ENCODE measurements around the gene AUTS2. TPM values are rescaled to one million over a fixed set of nuclear protein-coding genes. Genes with fewer than 3 reads are reported as not detected.

AUTS2 gene
- polyA plus RNA-seq, 1 donor from 2014 or later: 8.9 TPM

DNA sequence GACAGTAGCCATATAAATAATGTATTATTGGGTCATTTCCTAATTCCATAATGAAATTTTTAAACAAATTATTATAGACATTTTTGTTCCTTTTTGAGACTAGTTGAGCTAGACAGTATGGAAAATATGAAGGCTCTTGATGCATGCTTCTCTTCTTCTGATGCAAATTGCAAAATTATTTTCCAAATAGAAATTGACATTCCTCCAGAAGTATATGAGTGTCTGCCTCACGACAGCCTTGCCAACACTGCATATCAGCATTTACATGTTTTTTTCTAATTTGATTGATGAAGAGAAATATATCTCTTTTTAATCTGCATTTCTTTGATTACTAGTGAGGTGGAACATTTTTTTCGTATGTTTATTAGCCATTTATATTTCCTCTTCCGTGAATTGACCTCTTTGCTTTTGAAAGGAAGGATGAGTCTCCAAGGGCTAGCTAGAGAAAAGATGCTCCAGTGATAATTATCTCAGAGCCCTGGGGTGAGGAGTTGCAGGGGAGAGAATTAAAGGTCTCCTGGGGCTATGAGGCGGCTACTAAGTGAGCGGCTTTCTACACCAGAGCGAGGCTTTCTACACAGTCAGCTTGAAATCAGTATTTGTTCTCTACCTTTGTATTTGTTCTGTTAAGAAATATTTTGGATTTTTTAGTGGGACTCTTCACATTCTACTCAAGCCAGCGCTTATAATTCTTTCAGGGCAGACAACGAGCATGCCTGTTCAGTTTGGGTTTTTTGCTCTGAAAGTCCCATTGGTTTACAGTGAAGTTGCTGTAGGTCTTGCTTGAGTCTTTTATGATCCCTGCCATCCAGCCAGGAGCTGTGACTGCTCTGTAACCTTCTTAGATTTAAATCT lies 821.5 kb downstream of the AUTS2 start:
- Mint-ChIP-seq H3K9me3 (no peaks in the 10 kb centered on the region), H3K36me3 (no peaks in the 10 kb centered on the region), H3K4me3 (no peak overlapping the region), H3K27me3 (peaks cover 5% of the 10 kb centered on the region), H3K4me1 (peaks cover 13 to 17% (median 17%) of the 10 kb centered on the region in 3 donors), H3K27ac (peak overlapping the region in 1 of 3 donors; percentile 25)

- Mint-ChIP-seq H3K4me1 (peaks cover 9 to 12% (median 12%) of the 10 kb centered on the region in 3 donors), H3K27me3 (peaks cover 5% of the 10 kb centered on the region), H3K9me3 (no peaks in the 10 kb centered on the region), H3K4me3 (no peak overlapping the region), H3K36me3 (peaks cover 2% of the 10 kb centered on the region), H3K27ac (peak overlapping the region in 1 of 3 donors; percentile 25)
Observed at GRCh38 chr7:70420381-70420662, 822.0 kb downstream of the AUTS2 start.

- H3K27ac Mint-ChIP-seq: no peak overlapping the region
Observed at GRCh38 chr7:70421319-70421718, 823.0 kb downstream of the AUTS2 start.

DNA sequence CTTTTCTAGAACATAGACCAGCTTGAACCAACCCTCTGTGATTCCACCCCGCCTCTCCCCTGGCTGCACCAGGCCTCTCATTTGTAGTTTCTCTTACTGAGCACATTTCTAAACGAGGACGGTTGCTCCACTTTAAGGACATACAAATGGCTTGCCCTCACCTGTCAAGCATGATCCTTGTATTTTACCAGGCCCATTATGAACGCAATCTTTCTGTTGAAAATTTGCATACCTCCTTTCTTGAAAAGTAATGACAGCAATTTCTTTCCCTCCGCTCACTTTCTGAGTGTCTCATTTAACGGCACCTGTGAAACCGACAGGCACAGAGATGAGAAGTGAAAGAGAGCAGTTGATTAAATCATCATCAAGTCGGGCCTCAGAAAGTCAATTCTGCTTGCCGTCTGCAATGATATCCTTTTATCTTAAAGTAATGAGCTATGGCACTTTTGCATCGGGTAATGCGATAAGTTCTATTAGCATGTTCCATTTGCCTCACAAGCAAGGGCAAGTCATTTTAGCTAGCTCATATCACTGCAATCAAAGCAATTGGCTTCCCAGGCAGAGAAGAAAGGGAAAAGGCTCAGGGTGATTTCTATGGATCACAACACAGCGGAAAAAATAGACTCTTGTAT lies 828.1 kb downstream of the AUTS2 start:
- H3K4me3 Mint-ChIP-seq: no peak overlapping the region
- no peak overlapping the region for H3K27ac Mint-ChIP-seq
- peaks cover 0 to 7% (median 2%) of the 10 kb centered on the region in 3 donors for H3K4me1 Mint-ChIP-seq

More at GRCh38 chr7:70421319-70421718, 823.0 kb downstream of the AUTS2 start:
- Mint-ChIP-seq H3K36me3 (peaks cover 2% of the 10 kb centered on the region), H3K4me3 (no peak overlapping the region), H3K9me3 (no peaks in the 10 kb centered on the region), H3K27me3 (peaks cover 4% of the 10 kb centered on the region), H3K4me1 (peaks cover 5 to 11% (median 5%) of the 10 kb centered on the region in 3 donors)

DNA sequence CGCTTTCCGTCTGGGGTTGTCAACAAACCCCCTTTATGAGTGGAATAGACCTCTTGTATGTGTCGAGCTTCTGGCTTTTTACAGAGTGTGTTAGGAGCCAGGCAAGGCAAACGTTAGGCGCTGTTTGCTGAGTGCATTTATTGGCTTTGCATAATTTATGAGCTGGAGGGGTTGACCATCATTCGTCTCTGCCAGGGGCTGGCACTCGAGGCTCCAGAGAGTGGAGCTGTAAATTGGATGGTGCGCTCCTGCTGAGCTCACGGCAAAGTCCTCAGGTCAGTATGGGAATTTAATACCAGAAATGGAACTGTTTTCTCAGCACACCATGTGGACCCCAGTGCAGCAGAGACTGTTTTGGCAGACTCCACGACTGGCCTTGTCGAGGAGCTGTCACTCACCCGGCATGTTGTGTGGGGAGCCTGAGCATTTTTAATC lies 834.3 kb downstream of the AUTS2 start:
- H3K36me3 Mint-ChIP-seq: peaks cover 6% of the 10 kb centered on the region
- no peak overlapping the region for H3K27ac Mint-ChIP-seq
- no peak overlapping the region for H3K4me3 Mint-ChIP-seq
- no peaks in the 10 kb centered on the region for H3K27me3 Mint-ChIP-seq
- H3K9me3 Mint-ChIP-seq: no peaks in the 10 kb centered on the region
- peaks cover 0 to 2% (median 0%) of the 10 kb centered on the region in 3 donors for H3K4me1 Mint-ChIP-seq

More for the DNA sequence above, 828.1 kb downstream of the AUTS2 start:
- Mint-ChIP-seq H3K27me3 (peaks cover 3% of the 10 kb centered on the region), H3K36me3 (peaks cover 3% of the 10 kb centered on the region), H3K9me3 (no peaks in the 10 kb centered on the region)

GRCh38 chr7:70434376-70434775 lies 836.1 kb downstream of the AUTS2 start:
- peaks cover 0 to 2% (median 0%) of the 10 kb centered on the region in 3 donors for H3K4me1 Mint-ChIP-seq
- H3K27ac Mint-ChIP-seq: no peak overlapping the region
- H3K27me3 Mint-ChIP-seq: no peaks in the 10 kb centered on the region
- H3K36me3 Mint-ChIP-seq: peaks cover 6% of the 10 kb centered on the region
- no peak overlapping the region for H3K4me3 Mint-ChIP-seq
- no peaks in the 10 kb centered on the region for H3K9me3 Mint-ChIP-seq

- Mint-ChIP-seq H3K4me1 (peaks cover 0 to 2% (median 0%) of the 10 kb centered on the region in 3 donors), H3K27ac (no peak overlapping the region), H3K27me3 (no peaks in the 10 kb centered on the region), H3K9me3 (no peaks in the 10 kb centered on the region), H3K4me3 (no peak overlapping the region), H3K36me3 (peaks cover 9% of the 10 kb centered on the region)
Observed at GRCh38 chr7:70434821-70435220, 836.5 kb downstream of the AUTS2 start.

DNA sequence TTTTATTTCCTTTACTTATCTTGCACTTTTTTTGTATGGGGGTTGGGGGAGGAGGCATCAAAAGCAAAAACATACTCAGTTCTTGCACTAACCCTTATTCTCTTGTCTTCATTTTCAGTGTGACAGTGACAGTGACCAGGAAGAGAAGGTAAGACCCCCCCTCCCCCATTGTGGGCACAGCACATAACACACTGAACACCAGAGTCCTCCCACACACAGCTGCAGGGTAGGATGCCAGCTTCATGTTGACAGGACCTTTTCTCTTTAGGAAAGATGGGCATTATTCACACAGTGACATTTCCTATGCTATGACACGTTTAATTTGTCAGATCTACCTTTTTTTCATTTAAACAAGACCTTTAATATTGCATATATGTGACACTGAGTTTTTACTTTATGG lies 837.4 kb downstream of the AUTS2 start:
- Mint-ChIP-seq H3K4me1 (no peaks in the 10 kb centered on the region), H3K27me3 (no peaks in the 10 kb centered on the region), H3K27ac (no peak overlapping the region), H3K4me3 (no peak overlapping the region), H3K36me3 (peaks cover 7% of the 10 kb centered on the region), H3K9me3 (no peaks in the 10 kb centered on the region)

DNA sequence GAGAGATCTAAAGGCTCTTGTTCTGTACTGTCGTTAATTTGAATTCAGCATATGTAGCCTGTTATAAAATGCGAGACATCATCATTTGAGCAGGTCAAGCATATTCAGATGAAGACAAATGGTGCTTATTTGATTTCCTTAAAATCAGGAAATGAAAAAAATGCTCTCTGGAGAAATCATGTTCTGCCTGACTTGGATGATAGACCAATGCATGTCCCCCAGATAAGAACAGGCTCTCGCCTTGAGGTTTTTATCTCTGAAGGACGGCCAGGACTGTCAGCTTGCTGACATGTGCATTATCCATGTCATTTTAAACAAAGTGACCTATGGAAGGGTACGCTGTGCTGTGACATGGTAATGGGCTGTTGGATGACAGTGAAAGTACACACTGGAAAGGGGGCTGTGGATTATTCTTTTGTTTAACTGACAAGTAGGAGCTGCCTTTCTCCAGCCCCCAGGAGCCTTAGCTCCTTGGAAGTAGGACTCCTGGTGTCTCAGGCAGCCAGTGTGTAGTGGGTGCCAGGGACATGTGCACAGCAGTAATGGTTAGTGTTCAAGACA lies 838.6 kb downstream of the AUTS2 start:
- Mint-ChIP-seq H3K4me1 (no peaks in the 10 kb centered on the region), H3K27ac (no peak overlapping the region), H3K36me3 (peaks cover 7% of the 10 kb centered on the region), H3K27me3 (no peaks in the 10 kb centered on the region), H3K9me3 (no peaks in the 10 kb centered on the region), H3K4me3 (no peak overlapping the region)

DNA sequence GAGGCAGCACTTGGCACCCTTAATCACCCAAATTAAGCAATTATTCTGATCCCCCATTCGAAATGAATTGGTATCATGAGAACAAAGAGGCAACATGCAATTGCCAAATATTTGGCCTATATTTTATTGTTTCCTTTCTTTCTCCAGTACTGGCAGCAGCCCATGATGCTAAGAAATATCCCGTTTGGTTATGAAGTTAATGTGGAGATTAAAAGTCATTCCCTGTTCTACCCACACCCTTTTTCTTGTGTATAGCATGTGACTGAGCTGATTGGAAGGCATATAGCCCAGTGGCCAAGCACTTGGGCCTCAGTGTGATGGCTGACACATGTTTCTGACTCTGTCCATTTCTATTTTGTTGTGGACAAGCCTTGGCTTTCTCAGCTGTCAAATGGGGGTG lies 841.4 kb downstream of the AUTS2 start:
- no peak overlapping the region for H3K4me3 Mint-ChIP-seq
- peak overlapping the region in 1 of 3 donors; percentile 15 for H3K27ac Mint-ChIP-seq
- no peaks in the 10 kb centered on the region for H3K9me3 Mint-ChIP-seq
- no peaks in the 10 kb centered on the region for H3K27me3 Mint-ChIP-seq
- H3K4me1 Mint-ChIP-seq: no peaks in the 10 kb centered on the region
- H3K36me3 Mint-ChIP-seq: peaks cover 3% of the 10 kb centered on the region

DNA sequence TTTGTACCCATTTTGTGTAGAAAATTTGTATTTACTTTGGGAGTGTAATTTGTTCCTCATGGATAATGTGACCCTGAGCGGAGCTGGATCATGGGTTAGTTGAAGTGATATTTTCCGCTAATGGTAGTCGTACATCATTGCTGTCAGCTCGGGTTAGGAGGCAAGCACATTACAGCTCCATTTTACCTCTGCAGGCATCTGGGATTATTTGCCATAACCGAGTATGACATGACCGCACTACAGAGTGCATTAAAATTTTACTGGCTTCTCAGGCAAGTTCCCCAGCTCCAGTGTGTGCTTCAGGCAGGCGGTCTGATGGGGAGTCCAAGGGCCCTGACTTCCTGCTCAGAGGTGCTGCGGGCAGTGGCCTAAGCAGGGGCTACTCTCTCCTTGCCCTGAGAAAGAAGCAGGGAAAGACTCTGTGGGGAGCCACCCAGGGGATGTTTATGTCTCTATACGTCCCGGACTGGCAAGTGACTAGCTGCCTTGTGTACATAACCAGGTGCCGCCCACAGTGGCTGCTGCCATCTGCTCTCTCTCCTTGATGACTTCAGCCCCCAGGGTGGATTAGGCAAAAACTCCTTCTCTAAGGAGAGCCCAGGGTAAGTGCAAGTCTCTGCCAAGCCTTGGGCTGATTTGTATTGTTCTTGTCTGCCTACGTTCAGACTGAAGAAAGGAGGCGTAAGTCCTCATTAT lies 848.3 kb downstream of the AUTS2 start:
- H3K4me1 Mint-ChIP-seq: no peaks in the 10 kb centered on the region

GRCh38 chr7:70448312-70448906 lies 850.1 kb downstream of the AUTS2 start:
- Mint-ChIP-seq H3K4me3 (no peak overlapping the region), H3K9me3 (no peaks in the 10 kb centered on the region), H3K36me3 (no peaks in the 10 kb centered on the region), H3K27me3 (no peaks in the 10 kb centered on the region), H3K27ac (no peak overlapping the region), H3K4me1 (no peaks in the 10 kb centered on the region)

More for the DNA sequence above, 848.3 kb downstream of the AUTS2 start:
- Mint-ChIP-seq H3K4me3 (no peak overlapping the region), H3K27ac (peak overlapping the region in 1 of 3 donors; percentile 60), H3K27me3 (no peaks in the 10 kb centered on the region), H3K9me3 (no peaks in the 10 kb centered on the region), H3K36me3 (no peaks in the 10 kb centered on the region)

DNA sequence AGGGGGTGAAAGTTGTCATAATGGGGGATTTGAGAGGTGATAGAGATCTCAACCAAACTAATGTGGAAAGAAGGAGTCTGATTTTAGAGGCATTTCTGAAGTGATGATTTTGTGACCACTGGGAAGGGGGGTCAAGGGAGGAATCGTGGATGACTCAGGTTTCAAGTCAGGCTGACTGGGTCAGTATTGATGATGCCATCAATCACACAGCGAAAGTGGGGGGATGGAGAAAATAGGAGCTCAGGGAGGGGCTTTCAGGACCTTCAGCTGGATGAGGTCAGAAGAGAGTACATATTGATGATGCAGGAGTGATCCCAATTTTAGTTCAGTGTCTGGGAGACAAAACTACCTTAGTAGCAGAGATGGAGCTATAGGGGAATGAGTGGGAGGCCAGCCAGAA lies 852.5 kb downstream of the AUTS2 start:
- H3K4me3 Mint-ChIP-seq: no peak overlapping the region
- no peak overlapping the region for H3K27ac Mint-ChIP-seq
- peaks cover 0 to 13% (median 5%) of the 10 kb centered on the region in 3 donors for H3K4me1 Mint-ChIP-seq
- no peaks in the 10 kb centered on the region for H3K9me3 Mint-ChIP-seq
- H3K36me3 Mint-ChIP-seq: no peaks in the 10 kb centered on the region
- no peaks in the 10 kb centered on the region for H3K27me3 Mint-ChIP-seq

GRCh38 chr7:70455925-70456324 lies 857.6 kb downstream of the AUTS2 start:
- no peaks in the 10 kb centered on the region for H3K9me3 Mint-ChIP-seq
- H3K27ac Mint-ChIP-seq: peak overlapping the region; percentile 24 to 78 (median 30)

More at GRCh38 chr7:70455925-70456324, 857.6 kb downstream of the AUTS2 start:
- H3K4me3 Mint-ChIP-seq: peak overlapping the region in 2 of 4 donors; percentile 43 to 81
- no peaks in the 10 kb centered on the region for H3K36me3 Mint-ChIP-seq
- no peaks in the 10 kb centered on the region for H3K27me3 Mint-ChIP-seq
- H3K4me1 Mint-ChIP-seq: peaks cover 19 to 36% (median 21%) of the 10 kb centered on the region in 3 donors

Data from IgD-negative memory B cell (primary cell).